Coronary artery (tissue), 2 donors: ENCODE measurements around the gene LY6G6D.
A peak's percentile ranks its signal among the peaks of the same experiment; 100 is the strongest.

ENCODE experiments used
- DNase-seq: peaks from one replicate; pipeline ENCODE4 v3.0.0-alpha.2; 2017; ENCODE audit warnings: low spot score
- H3K27ac ChIP-seq, 2 donors: fragments of 200-600 bp; sonication (generic); one replicate each; pipeline ENCODE4 v1.5.1; 2016 to 2019
- H3K4me3 ChIP-seq: fragments of 200-600 bp; sonication (generic); 2 replicates; pipeline ENCODE4 v1.5.1; 2016; ENCODE audit warnings: mild to moderate bottlenecking, moderate library complexity
- CTCF ChIP-seq: fragments of 200-600 bp; sonication (generic); IDR thresholded peaks from one replicate; pipeline ENCODE4 v1.5.1; 2019; ENCODE audit warnings: antibody characterized with exemption

Gene LY6G6D

GRCh38 chr6:31720196-31720770, 5.1 kb downstream of the LY6G6D start:
- no peak for DNase-seq
- no peak for TF ChIP-seq CTCF

GRCh38 chr6:31721351-31722020, 6.3 kb downstream of the LY6G6D start, which contains the start of gene LY6G6C:
TSS of gene LY6G6C (minus strand) at chr6:31721746. CDS start at chr6:31721679, 67 bp downstream.
- Histone ChIP-seq H3K4me3 (no peak within 1 kb of the TSS), H3K27ac (no peak within 1 kb of the TSS)
- DNase-seq, result no peak
- TF ChIP-seq CTCF, result no peak

More at GRCh38 chr6:31720196-31720770, 5.1 kb downstream of the LY6G6D start:
- Histone ChIP-seq H3K4me3 (no peak overlapping the region), H3K27ac (no peak overlapping the region)

- no peak for TF ChIP-seq CTCF
- no peak for DNase-seq
- Histone ChIP-seq H3K27ac (no peak overlapping the region), H3K4me3 (no peak overlapping the region)
Measured at GRCh38 chr6:31722173-31722572, 7.0 kb downstream of the LY6G6D start.

- Histone ChIP-seq H3K4me3 (no peak within 1 kb of the TSS), H3K27ac (no peak within 1 kb of the TSS)
- no peak for TF ChIP-seq CTCF
- DNase-seq, result no peak
Measured at GRCh38 chr6:31723245-31723979, 8.3 kb downstream of the LY6G6D start, which contains the start of gene MPIG6B. TSS of gene MPIG6B (plus strand) at chr6:31723373. CDS start at chr6:31723384, 11 bp downstream.

GRCh38 chr6:31723980-31724691, 9.0 kb downstream of the LY6G6D start:
- H3K4me3 ChIP-seq, result no peak overlapping the region
- peak overlapping the region in 1 of 2 donors; percentile 7 for H3K27ac ChIP-seq
- no peak for TF ChIP-seq CTCF
- DNase-seq, result no peak

GRCh38 chr6:31725502-31726350, 10.6 kb downstream of the LY6G6D start:
- no peak overlapping the region for H3K27ac ChIP-seq

More at GRCh38 chr6:31725502-31726350, 10.6 kb downstream of the LY6G6D start:
- DNase-seq, result no peak
- TF ChIP-seq CTCF, result no peak
- no peak overlapping the region for H3K4me3 ChIP-seq
